Fibroblast of villous mesenchyme (primary cell): Measurements from ENCODE around the gene CEP89. TPM values are rescaled to one million over a fixed set of nuclear protein-coding genes. Genes with fewer than 3 reads are reported as not detected.
"Not testable (repeated sequence)": the region's sequence is repeated elsewhere in the genome, so short reads cannot be mapped to it uniquely, and the experiment has no call there.

Experiments used
- DNase-seq: peaks from one replicate; pipeline ENCODE4 v3.0.0-alpha.2; 2010; ENCODE audit warnings: low read depth
- H3K4me3 ChIP-seq: 2 replicates; pipeline ENCODE4 v1.5.1; 2011; ENCODE audit warnings: low read depth, mild to moderate bottlenecking, low read length
- total RNA-seq: library from RNA; depleted of rRNA; stranded (reverse); fragments of >200 nt; gene quantifications from 2 replicates; pipeline ENCODE4 v1.2.3, GENCODE V29; 2012
- TF ChIP-seq, protein P1 (sequence below): IDR thresholded peaks from 2 replicates; pipeline ENCODE4 v1.5.1; 2012; ENCODE audit warnings: low read depth, mild to moderate bottlenecking, low read length; ENCODE audit not compliant: insufficient read depth

The CEP89 gene
- total RNA-seq, 1 donor: 18.1 TPM

GRCh38 chr19:32859591-32859990 lies 112.2 kb downstream of the CEP89 start:
- no peak overlapping the region for H3K4me3 ChIP-seq
- DNase-seq: no peak
- TF ChIP-seq, protein P1, sequence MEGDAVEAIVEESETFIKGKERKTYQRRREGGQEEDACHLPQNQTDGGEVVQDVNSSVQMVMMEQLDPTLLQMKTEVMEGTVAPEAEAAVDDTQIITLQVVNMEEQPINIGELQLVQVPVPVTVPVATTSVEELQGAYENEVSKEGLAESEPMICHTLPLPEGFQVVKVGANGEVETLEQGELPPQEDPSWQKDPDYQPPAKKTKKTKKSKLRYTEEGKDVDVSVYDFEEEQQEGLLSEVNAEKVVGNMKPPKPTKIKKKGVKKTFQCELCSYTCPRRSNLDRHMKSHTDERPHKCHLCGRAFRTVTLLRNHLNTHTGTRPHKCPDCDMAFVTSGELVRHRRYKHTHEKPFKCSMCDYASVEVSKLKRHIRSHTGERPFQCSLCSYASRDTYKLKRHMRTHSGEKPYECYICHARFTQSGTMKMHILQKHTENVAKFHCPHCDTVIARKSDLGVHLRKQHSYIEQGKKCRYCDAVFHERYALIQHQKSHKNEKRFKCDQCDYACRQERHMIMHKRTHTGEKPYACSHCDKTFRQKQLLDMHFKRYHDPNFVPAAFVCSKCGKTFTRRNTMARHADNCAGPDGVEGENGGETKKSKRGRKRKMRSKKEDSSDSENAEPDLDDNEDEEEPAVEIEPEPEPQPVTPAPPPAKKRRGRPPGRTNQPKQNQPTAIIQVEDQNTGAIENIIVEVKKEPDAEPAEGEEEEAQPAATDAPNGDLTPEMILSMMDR: no peak

GRCh38 chr19:32858559-32858958 lies 113.2 kb downstream of the CEP89 start:
- no peak overlapping the region for H3K4me3 ChIP-seq
- DNase-seq: no peak
- TF ChIP-seq, protein P1: no peak

DNA sequence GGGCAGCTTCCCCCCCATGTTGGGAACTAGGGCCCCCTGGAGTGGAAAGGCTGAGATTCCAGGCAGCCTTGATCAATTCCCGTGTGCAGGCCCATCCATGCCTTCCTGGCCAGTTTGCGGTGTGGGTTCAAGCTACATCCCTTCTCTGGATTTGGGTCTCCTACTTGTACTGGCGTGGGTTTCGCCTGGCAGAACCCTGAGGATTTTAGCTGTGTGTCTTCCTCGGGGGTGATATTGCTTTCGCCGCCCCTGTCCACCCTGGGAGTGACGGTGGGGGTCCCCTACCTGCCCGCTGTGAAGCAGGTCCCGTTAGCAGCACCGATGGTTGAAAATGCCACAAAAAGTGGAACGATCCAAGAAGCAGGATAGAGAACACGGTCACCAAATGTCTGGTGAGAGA lies 113.6 kb downstream of the CEP89 start:
- no peak for DNase-seq
- H3K4me3 ChIP-seq: no peak overlapping the region
- TF ChIP-seq, protein P1: no peak

- no peak for DNase-seq
These were observed 114.2 kb downstream of the CEP89 start for GRCh38 chr19:32857584-32857983.

DNA sequence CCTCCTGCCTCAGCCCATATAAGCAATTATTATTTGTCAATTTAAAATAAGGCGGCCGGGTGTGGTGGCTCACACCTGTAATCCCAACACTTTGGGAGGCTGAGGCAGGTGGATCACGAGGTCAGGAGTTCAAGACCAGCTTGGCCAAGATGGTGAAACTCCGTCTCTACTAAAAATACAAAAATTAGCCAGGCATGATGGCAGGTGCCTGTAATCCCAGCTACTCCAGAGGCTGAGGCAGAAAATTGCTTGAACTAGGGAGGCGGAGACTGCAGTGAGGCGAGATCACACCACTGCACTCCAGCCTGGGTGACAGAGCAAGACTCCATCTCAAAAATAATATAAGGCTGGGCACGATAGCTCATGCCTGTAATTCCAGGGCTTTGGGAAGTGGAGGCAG lies 114.9 kb downstream of the CEP89 start:
- not testable (repeated sequence) for H3K4me3 ChIP-seq, DNase-seq

More at GRCh38 chr19:32857584-32857983, 114.2 kb downstream of the CEP89 start:
- TF ChIP-seq, protein P1: no peak
- H3K4me3 ChIP-seq: no peak overlapping the region

- TF ChIP-seq, protein P1: no peak
- H3K4me3 ChIP-seq: no peak overlapping the region
- DNase-seq: no peak
These were observed 119.5 kb downstream of the CEP89 start for GRCh38 chr19:32852216-32852615.

DNA sequence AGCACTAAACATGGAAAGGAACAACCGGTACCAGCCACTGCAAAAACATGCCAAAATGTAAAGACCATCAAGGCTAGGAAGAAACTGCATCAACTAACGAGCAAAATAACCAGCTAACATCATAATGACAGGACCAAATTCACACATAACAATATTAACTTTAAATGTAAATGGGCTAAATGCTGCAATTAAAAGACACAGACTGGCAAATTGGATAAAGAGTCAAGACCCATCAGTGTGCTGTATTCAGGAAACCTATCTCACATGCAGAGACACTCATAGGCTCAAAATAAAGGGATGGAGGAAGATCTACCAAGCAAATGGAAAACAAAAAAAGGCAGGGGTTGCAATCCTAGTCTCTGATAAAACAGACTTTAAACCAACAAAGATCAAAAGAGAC lies 123.7 kb downstream of the CEP89 start:
- not testable (repeated sequence) for H3K4me3 ChIP-seq, DNase-seq

- no peak for DNase-seq
- TF ChIP-seq, protein P1: no peak
- no peak overlapping the region for H3K4me3 ChIP-seq
These were observed 128.0 kb downstream of the CEP89 start for GRCh38 chr19:32843716-32844245.
